Measurements from ENCODE around the gene MAP3K4.

MAP3K4 gene

GRCh38 chr6:161101517-161101916 lies 109.9 kb downstream of the MAP3K4 start:
- no peak for DNase-seq (ENCODE audit: low read depth)
- H3K4me3 ChIP-seq (ENCODE audit: low read depth, low read length), result no peak overlapping the region
- TF ChIP-seq CTCF (IDR thresholded peaks at IDR 0.05; ENCODE audit: control insufficient read depth, extremely low read depth, insufficient read depth), result peak; percentile 40

- no peak for TF ChIP-seq CTCF (IDR thresholded peaks at IDR 0.05; ENCODE audit: control insufficient read depth, extremely low read depth, insufficient read depth)
- DNase-seq (ENCODE audit: low read depth), result no peak
- no peak overlapping the region for H3K4me3 ChIP-seq (ENCODE audit: low read depth, low read length)
These were observed 111.9 kb downstream of the MAP3K4 start for GRCh38 chr6:161103475-161103874.

- no peak for TF ChIP-seq CTCF (IDR thresholded peaks at IDR 0.05; ENCODE audit: control insufficient read depth, extremely low read depth, insufficient read depth)
- H3K4me3 ChIP-seq (ENCODE audit: low read depth, low read length), result no peak overlapping the region
- DNase-seq (ENCODE audit: low read depth), result no peak
These were observed 113.4 kb downstream of the MAP3K4 start for GRCh38 chr6:161104966-161105365.

GRCh38 chr6:161105408-161105807 lies 113.8 kb downstream of the MAP3K4 start:
- H3K4me3 ChIP-seq (ENCODE audit: low read depth, low read length), result no peak overlapping the region
- no peak for TF ChIP-seq CTCF (IDR thresholded peaks at IDR 0.05; ENCODE audit: control insufficient read depth, extremely low read depth, insufficient read depth)

GRCh38 chr6:161107779-161108730 lies 116.5 kb downstream of the MAP3K4 start:
- TF ChIP-seq CTCF (IDR thresholded peaks at IDR 0.05; ENCODE audit: control insufficient read depth, extremely low read depth, insufficient read depth), result no peak
- no peak overlapping the region for H3K4me3 ChIP-seq (ENCODE audit: low read depth, low read length)
- DNase-seq (ENCODE audit: low read depth), result no peak

More at GRCh38 chr6:161105408-161105807, 113.8 kb downstream of the MAP3K4 start:
- DNase-seq (ENCODE audit: low read depth), result no peak

- H3K4me3 ChIP-seq (ENCODE audit: low read depth, low read length), result no peak overlapping the region
- DNase-seq (ENCODE audit: low read depth), result no peak
- TF ChIP-seq CTCF (IDR thresholded peaks at IDR 0.05; ENCODE audit: control insufficient read depth, extremely low read depth, insufficient read depth), result no peak
These were observed 117.3 kb downstream of the MAP3K4 start for GRCh38 chr6:161108916-161109315.

All from LNCaP clone FGC (cell line).